Fibroblast of mammary gland (primary cell): ENCODE results near the gene CHST15.

Source experiments
- DNase-seq: peaks from one replicate; pipeline ENCODE4 v3.0.0-alpha.2; 2010; ENCODE audit warnings: low read depth
- H3K4me3 ChIP-seq: 2 replicates; pipeline ENCODE4 v1.5.1; 2011; ENCODE audit warnings: low read depth, mild to moderate bottlenecking, low read length, moderate library complexity; ENCODE audit not compliant: control insufficient read depth
- TF ChIP-seq, protein P1 (sequence below): conservative IDR thresholded peaks from 2 replicates; pipeline ENCODE4 v1.5.1; 2011; ENCODE audit warnings: low read depth, low read length, inconsistent platforms; ENCODE audit not compliant: control insufficient read depth, insufficient read depth

CHST15 gene

DNA sequence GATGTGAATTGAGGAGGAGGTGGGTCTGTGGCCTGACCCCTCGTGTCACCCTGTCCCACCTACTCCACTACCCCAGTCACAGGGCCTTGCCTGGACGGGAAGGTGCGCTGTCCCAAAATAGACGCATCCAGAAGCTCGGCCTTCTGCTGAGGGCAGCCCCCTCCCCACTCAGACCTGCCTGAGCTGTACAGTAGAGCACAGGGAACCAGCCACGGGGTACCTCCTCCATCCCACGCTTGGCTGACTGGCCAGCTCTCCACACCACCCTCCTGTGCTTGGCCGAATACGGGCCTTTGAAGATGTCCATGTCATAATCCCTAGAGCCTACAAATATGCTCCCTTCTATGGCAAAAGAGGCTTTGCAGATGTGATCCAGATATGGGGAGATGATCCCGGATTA is 88.3 kb downstream of the CHST15 start:
- H3K4me3 ChIP-seq: no peak overlapping the region
- no peak for DNase-seq
- TF ChIP-seq, protein P1, sequence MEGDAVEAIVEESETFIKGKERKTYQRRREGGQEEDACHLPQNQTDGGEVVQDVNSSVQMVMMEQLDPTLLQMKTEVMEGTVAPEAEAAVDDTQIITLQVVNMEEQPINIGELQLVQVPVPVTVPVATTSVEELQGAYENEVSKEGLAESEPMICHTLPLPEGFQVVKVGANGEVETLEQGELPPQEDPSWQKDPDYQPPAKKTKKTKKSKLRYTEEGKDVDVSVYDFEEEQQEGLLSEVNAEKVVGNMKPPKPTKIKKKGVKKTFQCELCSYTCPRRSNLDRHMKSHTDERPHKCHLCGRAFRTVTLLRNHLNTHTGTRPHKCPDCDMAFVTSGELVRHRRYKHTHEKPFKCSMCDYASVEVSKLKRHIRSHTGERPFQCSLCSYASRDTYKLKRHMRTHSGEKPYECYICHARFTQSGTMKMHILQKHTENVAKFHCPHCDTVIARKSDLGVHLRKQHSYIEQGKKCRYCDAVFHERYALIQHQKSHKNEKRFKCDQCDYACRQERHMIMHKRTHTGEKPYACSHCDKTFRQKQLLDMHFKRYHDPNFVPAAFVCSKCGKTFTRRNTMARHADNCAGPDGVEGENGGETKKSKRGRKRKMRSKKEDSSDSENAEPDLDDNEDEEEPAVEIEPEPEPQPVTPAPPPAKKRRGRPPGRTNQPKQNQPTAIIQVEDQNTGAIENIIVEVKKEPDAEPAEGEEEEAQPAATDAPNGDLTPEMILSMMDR: no peak

DNA sequence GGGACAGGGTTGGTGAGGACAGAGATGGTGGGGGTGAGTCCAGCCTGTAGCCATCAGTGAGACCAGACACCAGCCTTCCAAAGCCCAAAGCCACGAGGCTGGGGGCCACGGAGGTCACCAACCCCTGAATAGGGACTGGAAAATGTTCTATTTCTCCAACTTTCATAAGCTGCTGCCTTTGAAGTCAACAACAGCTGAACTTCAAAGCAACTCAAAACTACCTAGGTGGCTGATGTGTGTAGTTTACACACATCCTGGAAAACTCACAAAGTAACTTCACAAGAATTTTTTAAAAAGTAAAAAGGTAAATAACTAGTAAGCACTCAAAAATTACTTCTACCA is 88.8 kb downstream of the CHST15 start:
- DNase-seq: no peak
- TF ChIP-seq, protein P1: no peak
- no peak overlapping the region for H3K4me3 ChIP-seq

DNA sequence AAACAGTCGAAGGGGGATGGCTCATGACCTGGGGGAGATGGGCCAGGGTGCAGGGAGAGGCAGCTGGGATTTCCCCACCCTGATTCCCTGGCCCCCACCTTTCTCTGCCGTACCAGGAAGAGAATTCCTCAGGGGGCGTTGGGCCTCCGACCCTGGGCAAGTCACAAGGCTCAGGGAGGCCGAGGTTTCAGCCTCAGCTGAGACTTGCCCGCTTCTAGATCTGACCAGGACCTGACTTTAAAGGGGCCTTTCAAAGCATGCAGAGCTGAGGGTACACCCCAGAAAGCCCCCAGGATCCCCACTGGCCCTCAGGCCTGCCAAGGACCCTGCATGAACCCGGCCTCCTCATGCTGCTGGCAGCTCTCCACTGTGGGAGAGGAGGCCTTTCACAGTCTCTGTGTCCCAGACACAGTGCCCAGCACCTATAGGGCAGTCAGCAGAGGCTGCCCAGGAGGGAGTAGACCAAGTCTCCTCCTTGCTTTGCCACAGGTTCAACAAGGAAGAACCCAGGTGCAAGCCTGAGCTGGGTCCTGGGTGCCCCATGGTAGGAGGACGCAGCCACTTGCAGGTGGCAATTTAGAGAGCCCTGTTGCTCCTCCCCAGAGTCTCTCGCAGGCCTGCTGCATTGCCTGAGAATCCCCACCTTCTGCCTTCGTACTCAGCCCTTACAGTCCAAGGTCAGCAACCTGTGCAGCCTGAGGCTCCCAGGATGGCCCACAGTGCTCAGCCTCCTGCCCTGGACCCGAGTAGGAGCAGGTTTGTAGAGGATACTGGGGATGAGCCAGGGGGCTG is 89.3 kb downstream of the CHST15 start:
- no peak for DNase-seq

DNA sequence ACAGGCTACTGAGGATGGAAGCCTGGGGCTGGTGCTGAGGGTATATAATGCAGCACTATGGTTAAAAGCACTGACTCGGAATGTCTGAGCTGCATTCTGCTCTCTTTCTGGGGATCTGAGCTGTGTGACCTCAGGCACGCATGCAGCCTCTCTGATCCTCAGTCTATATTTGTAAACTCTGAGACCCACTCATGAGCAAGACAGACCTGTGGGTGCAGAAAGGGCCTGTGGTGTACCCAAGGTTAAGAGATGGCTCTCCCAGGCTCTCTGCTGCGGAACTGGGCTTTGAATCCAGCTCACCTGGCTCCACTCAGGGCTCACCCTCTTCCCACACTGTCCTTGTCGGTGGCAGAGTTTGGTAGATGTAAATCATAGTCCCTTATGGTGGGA is 89.9 kb downstream of the CHST15 start:
- DNase-seq: no peak
- TF ChIP-seq, protein P1: no peak
- no peak overlapping the region for H3K4me3 ChIP-seq

More for the DNA sequence above, 89.3 kb downstream of the CHST15 start:
- TF ChIP-seq, protein P1: no peak
- H3K4me3 ChIP-seq: no peak overlapping the region

DNA sequence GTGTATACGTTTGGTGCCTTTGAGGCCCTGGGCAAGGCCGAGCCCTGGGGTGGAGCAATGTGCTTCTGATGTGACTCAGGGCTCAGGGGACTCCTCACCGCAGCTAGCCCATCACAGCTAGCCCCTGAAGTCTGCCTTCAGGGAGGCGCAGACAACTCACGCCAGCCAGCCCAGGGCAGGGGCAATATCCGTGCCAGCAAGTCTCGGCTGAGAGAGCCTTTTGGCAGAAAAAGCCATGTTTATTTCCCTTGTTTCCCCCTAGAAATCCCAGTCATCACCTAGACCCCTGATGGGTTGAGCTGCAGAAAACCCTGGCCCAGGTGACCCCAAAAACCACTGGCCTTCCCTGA is 90.4 kb downstream of the CHST15 start:
- no peak overlapping the region for H3K4me3 ChIP-seq
- TF ChIP-seq, protein P1: no peak
- no peak for DNase-seq

DNA sequence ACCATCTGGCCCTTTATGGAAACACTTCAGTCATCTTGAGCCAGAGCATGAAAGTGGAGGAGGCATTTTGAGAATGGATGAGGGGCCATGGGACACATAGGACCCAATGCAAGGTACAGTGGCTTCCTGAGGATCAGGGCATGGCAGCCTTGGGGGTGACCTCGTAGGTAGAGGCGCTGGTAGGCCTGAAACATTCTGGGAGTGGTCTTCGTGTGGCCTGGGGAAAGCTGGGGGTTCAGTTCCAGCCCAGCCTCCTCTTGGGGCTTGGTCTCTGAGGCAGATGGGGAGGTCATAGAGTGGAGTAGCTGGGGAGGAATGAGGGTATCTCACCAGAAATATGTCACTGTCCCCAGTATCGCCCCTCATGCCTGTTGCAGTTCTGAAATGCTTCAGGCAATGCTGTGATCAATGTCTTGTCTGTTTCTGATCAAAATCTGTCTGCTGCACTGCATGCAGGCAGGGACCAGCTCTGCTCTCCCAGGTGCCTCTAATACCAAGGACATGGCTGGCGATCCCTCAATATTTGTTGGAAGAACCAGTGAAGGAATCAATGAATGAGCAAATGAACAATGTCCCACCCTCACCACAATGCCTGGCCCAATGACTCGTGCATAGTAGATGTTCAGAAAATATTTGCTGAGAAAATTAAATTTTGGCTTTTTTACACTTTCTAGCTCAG is 90.9 kb downstream of the CHST15 start:
- TF ChIP-seq, protein P1: no peak

More for the DNA sequence above, 90.9 kb downstream of the CHST15 start:
- no peak for DNase-seq
- no peak overlapping the region for H3K4me3 ChIP-seq
